OCI-LY7 (cell line): ENCODE measurements around the gene CRYL1.

Experiments used
- EZH2phosphoT487 ChIP-seq: fragments of 200-600 bp; sonication (generic); IDR thresholded peaks from 2 replicates; pipeline ENCODE4 v1.6.1; 2018; ENCODE audit warnings: low read depth, borderline replicate concordance, mild to moderate bottlenecking, mixed run types, antibody characterized with exemption, low read length, moderate library complexity, mixed read lengths
- TF ChIP-seq, protein P1 (sequence below): fragments of 200-600 bp; sonication (generic); conservative IDR thresholded peaks from 2 replicates; pipeline ENCODE4 v1.5.1; 2014; ENCODE audit warnings: mild to moderate bottlenecking, antibody characterized with exemption, low read length, moderate library complexity, mixed read lengths

DNA sequence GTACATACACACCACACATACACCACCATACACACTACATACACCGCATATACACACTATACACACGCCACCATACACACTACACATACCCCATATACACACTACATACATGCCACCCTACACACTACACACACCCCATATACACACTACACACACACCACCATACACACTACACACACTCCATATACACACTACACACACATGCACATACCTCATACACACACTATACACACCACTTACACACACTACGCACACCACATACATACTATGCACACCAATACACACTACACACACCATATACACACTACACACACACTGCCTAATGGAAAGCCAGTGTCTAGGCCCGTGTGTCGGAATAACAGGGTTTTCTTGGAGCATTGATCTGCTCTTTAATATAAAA, 27.5 kb downstream of the CRYL1 start:
- TF ChIP-seq, protein P1, sequence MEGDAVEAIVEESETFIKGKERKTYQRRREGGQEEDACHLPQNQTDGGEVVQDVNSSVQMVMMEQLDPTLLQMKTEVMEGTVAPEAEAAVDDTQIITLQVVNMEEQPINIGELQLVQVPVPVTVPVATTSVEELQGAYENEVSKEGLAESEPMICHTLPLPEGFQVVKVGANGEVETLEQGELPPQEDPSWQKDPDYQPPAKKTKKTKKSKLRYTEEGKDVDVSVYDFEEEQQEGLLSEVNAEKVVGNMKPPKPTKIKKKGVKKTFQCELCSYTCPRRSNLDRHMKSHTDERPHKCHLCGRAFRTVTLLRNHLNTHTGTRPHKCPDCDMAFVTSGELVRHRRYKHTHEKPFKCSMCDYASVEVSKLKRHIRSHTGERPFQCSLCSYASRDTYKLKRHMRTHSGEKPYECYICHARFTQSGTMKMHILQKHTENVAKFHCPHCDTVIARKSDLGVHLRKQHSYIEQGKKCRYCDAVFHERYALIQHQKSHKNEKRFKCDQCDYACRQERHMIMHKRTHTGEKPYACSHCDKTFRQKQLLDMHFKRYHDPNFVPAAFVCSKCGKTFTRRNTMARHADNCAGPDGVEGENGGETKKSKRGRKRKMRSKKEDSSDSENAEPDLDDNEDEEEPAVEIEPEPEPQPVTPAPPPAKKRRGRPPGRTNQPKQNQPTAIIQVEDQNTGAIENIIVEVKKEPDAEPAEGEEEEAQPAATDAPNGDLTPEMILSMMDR = no peak
- no peak for TF ChIP-seq EZH2phosphoT487
